ENCODE measurements around the gene MRPL37. TPM values are rescaled to one million over a fixed set of nuclear protein-coding genes. Genes with fewer than 3 reads are reported as not detected.

MRPL37 gene
- total and polyA plus RNA-seq, 2 of the 4 experiments (the other 2 are of a cell fraction): 42.8 to 132 TPM

DNA sequence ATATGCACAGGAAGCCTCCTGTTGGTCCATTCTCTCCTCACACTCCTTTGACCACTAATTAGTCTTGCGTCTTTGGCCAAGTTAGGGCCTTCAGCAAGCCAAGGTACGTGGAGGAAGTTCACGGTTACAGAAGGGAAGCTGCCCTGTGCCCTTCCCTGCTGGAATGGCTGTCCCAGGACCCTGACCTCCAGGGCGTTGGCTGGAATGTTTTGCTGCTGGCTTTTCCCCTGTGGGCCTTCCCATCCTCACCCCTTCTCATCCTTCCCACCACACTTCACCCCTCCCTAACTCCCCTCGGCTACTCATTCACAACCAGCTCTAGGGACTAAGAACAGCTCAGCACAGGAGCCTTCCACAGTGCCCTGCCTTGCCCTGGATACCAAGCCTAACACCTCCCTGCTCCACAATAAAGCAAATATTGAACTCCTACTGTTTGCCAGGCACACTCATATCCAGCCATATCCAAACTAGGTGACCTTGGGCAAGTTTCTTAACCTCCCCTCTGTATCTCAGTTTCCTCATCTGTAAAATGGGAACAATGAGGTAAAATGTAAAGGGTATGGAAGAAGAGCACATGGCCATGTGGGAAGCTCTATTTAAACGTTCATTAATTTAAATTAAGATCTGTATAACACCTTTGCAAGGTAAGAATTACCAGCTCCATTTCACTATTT, 38.3 kb upstream of the MRPL37 start:
- POLR2A ChIA-PET (ENCODE audit: unreplicated experiment): no interaction called here

More for the DNA sequence above, 38.3 kb upstream of the MRPL37 start:
- in situ Hi-C loops (cut with MboI; ENCODE audit: low sequenced_read_pairs): no loop called here
- Histone ChIP-seq H3K79me1 (ENCODE audit: low read depth in 1 of 2, low read length in 2 of 2) (no peaks in the 10 kb centered on the region), H2BK20ac (ENCODE audit: low read depth, low read length) (no peak overlapping the region), H4K91ac (ENCODE audit: insufficient read depth, low read depth, low read length) (no peak overlapping the region), H3K56ac (ENCODE audit: extremely low read depth, insufficient read depth, low read length) (no peak overlapping the region), H2BK15ac (ENCODE audit: low read depth, low read length) (no peak overlapping the region), H3K9me1 (ENCODE audit: insufficient read depth, low read length) (0 out of 2 replicates have a peak, but pooled peaks cover 6% of the 10 kb centered on the region), H3K4me2 (ENCODE audit: low read depth, low read length) (no peak overlapping the region), H3K27ac (ENCODE audit: insufficient read depth, low read length) (no peak overlapping the region), H3K9me3 (ENCODE audit: control insufficient read depth, insufficient read depth, low read length) (no peaks in the 10 kb centered on the region), H3K4me3 (ENCODE audit: insufficient read depth, low read depth, low read length) (no peak overlapping the region), H3K4me1 (ENCODE audit: control insufficient read depth, insufficient read depth, low read length) (no peaks in the 10 kb centered on the region; the same call in 1 of the 2 replicates), H4K8ac (ENCODE audit: low read depth in 2 of 2, low read length in 2 of 2) (no peak overlapping the region), H3K9ac (ENCODE audit: low read depth, low read length) (no peak overlapping the region), H2AFZ (replicated peaks; ENCODE audit: low read length, poor library complexity) (no peak overlapping the region), H3K14ac (replicated peaks; ENCODE audit: low read depth, low read length) (no peak overlapping the region), H3K23ac (ENCODE audit: low read depth, low read length) (no peak overlapping the region), H3K18ac (ENCODE audit: low read depth, low read length) (no peak overlapping the region), H3K36me3 (ENCODE audit: control insufficient read depth, insufficient read depth, low read length) (no peaks in the 10 kb centered on the region), H3K4ac (ENCODE audit: low read depth, low read length) (no peak overlapping the region), H2BK5ac (ENCODE audit: low read depth, low read length, poor library complexity, severe bottlenecking) (no peak overlapping the region), H3K27me3 (ENCODE audit: control insufficient read depth, insufficient read depth, low read length) (peaks cover 8% of the 10 kb centered on the region; the same call in 1 of the 2 replicates), H2AK5ac (ENCODE audit: low read depth, low read length) (no peak overlapping the region), H2BK120ac (ENCODE audit: low read depth, low read length) (no peak overlapping the region), H4K20me1 (ENCODE audit: insufficient read depth, low read length) (no peaks in the 10 kb centered on the region), H4K5ac (ENCODE audit: low read depth, low read length) (no peak overlapping the region), H2AK9ac (replicated peaks; ENCODE audit: low read depth, low read length, poor library complexity) (no peak overlapping the region)
- ATAC-seq (ENCODE audit: low read depth): no peak
- 63% methylated on average over 2 of the region's 6 CpGs; no CpG with 5 or more reads in 1 of the 2 experiments for WGBS, 2 experiments (ENCODE audit: extremely low coverage in 2 of 2, insufficient read length in 1 of 2)
- no peak for DNase-seq
- intact Hi-C loops (cut with micrococcal nuclease): no loop called here
- dilution Hi-C loops (cut with HindIII; ENCODE audit: low sequenced_read_pairs, unreplicated experiment): no loop called here
- CTCF ChIA-PET: no interaction called here
- TF ChIP-seq MXI1 (IDR thresholded peaks at IDR 0.05; ENCODE audit: borderline replicate concordance, low read depth, low read length): no peak
- no peak for TF ChIP-seq CEBPB (IDR thresholded peaks at IDR 0.05; ENCODE audit: low read depth, low read length)
- no peak for TF ChIP-seq RCOR1 (IDR thresholded peaks at IDR 0.05; ENCODE audit: insufficient replicate concordance, low read length)
- no peak for TF ChIP-seq SMC3 (IDR thresholded peaks at IDR 0.05; ENCODE audit: low read depth, low read length)
- TF ChIP-seq, protein P1, sequence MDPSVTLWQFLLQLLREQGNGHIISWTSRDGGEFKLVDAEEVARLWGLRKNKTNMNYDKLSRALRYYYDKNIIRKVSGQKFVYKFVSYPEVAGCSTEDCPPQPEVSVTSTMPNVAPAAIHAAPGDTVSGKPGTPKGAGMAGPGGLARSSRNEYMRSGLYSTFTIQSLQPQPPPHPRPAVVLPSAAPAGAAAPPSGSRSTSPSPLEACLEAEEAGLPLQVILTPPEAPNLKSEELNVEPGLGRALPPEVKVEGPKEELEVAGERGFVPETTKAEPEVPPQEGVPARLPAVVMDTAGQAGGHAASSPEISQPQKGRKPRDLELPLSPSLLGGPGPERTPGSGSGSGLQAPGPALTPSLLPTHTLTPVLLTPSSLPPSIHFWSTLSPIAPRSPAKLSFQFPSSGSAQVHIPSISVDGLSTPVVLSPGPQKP (IDR thresholded peaks at IDR 0.05; ENCODE audit: borderline replicate concordance, low read depth, low read length): no peak
- no peak for TF ChIP-seq FOS (IDR thresholded peaks at IDR 0.05; ENCODE audit: low read depth, low read length)
- no peak for TF ChIP-seq NFE2L2 (IDR thresholded peaks at IDR 0.05; ENCODE audit: low read depth, low read length)
- TF ChIP-seq RFX5 (IDR thresholded peaks at IDR 0.05; ENCODE audit: low read depth, low read length): no peak
- TF ChIP-seq POLR2A (IDR thresholded peaks at IDR 0.05; ENCODE audit: low read depth, low read length): no peak
- TF ChIP-seq, protein P2, sequence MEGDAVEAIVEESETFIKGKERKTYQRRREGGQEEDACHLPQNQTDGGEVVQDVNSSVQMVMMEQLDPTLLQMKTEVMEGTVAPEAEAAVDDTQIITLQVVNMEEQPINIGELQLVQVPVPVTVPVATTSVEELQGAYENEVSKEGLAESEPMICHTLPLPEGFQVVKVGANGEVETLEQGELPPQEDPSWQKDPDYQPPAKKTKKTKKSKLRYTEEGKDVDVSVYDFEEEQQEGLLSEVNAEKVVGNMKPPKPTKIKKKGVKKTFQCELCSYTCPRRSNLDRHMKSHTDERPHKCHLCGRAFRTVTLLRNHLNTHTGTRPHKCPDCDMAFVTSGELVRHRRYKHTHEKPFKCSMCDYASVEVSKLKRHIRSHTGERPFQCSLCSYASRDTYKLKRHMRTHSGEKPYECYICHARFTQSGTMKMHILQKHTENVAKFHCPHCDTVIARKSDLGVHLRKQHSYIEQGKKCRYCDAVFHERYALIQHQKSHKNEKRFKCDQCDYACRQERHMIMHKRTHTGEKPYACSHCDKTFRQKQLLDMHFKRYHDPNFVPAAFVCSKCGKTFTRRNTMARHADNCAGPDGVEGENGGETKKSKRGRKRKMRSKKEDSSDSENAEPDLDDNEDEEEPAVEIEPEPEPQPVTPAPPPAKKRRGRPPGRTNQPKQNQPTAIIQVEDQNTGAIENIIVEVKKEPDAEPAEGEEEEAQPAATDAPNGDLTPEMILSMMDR (conservative IDR thresholded peaks at IDR 0.05; ENCODE audit: low read depth, low read length): no peak
- TF ChIP-seq CHD1 (IDR thresholded peaks at IDR 0.05; ENCODE audit: low read depth, low read length): no peak
- TF ChIP-seq BHLHE40 (IDR thresholded peaks at IDR 0.05; ENCODE audit: low read depth, low read length): no peak
- no peak for TF ChIP-seq MAFK (IDR thresholded peaks at IDR 0.05; ENCODE audit: low read depth, low read length)
- TF ChIP-seq, protein P3, sequence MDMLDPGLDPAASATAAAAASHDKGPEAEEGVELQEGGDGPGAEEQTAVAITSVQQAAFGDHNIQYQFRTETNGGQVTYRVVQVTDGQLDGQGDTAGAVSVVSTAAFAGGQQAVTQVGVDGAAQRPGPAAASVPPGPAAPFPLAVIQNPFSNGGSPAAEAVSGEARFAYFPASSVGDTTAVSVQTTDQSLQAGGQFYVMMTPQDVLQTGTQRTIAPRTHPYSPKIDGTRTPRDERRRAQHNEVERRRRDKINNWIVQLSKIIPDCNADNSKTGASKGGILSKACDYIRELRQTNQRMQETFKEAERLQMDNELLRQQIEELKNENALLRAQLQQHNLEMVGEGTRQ (IDR thresholded peaks at IDR 0.05; ENCODE audit: low read depth, low read length): no peak
- no peak for TF ChIP-seq MAZ (IDR thresholded peaks at IDR 0.05; ENCODE audit: borderline replicate concordance, low read depth, low read length)
- no TSS peak for BruUV-seq (replicated peaks)

All from IMR-90 (cell line).